Neural progenitor cell (in vitro differentiated cells): ENCODE results near the gene ATP11A.

Source experiments
- CTCF ChIP-seq: fragments of 200-600 bp; sonication (generic); IDR thresholded peaks from 2 replicates; pipeline ENCODE4 v1.5.1; 2017; ENCODE audit warnings: antibody characterized with exemption, mild to moderate bottlenecking
- EZH2 ChIP-seq: fragments of 200-600 bp; sonication (generic); IDR thresholded peaks from 2 replicates; pipeline ENCODE4 v1.6.1; 2017; ENCODE audit warnings: antibody characterized with exemption, mild to moderate bottlenecking, moderate library complexity
- EZH2phosphoT487 ChIP-seq: fragments of 200-600 bp; sonication (generic); IDR thresholded peaks from 2 replicates; pipeline ENCODE4 v1.6.1; 2017; ENCODE audit warnings: antibody characterized with exemption

- TF ChIP-seq CTCF (peak; percentile 73), EZH2phosphoT487 (no peak), EZH2 (no peak)
Observed at GRCh38 chr13:112931028-112931934, 241.4 kb downstream of the ATP11A start.
